Measurements from ENCODE around the gene MMEL1. TPM values are rescaled to one million over a fixed set of nuclear protein-coding genes. Genes with fewer than 3 reads are reported as not detected.

MMEL1 gene
- total RNA-seq, 2 donors from 2014 or later: not detected

DNA sequence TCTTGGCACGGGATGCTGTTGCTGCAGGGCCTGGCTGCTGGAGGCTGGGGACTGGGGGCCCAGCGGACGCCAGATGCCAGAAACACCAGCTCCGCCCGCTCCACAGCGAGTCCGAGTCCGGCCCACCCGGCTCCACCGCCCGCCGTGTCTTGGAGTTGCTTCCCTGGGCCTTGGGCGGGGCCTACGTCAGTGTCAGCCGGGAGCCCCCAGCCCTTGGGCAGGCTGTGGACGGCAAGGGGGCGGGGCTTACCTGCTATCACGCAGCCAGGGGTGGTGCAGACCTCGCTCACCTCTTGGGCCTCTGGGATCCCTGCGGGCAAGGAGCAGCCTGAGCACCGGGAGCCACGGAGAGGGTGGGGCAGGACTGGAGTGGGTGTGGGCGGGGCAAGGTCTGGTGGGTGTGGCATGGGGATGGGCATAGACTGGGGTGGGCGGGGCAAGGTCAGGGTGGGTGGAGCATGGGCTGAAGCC is 21.8 kb downstream of the MMEL1 start:
- 18 to 38% methylated on average over 5 to 24 of the region's 24 CpGs for WGBS, 2 donors
- DNase-seq (peak in 2 of 4 donors; percentile 24 to 32), ATAC-seq (peak; percentile 47)
- intact Hi-C loops (cut with DNase I): no loop called here
- Histone ChIP-seq H3K9me3 (no peaks in the 10 kb centered on the region), H3K27me3 (no peaks in the 10 kb centered on the region), H3K4me3 (no peak overlapping the region), H3K4me1 (no peaks in the 10 kb centered on the region), H3K27ac (no peak overlapping the region), H3K36me3 (replicated peaks in 1 of 2; ENCODE audit: insufficient read depth in 1 of 2, low read depth in 2 of 2) (no peaks in the 10 kb centered on the region)
- no peak for TF ChIP-seq CTCF (IDR thresholded peaks at IDR 0.05)
- no peak for TF ChIP-seq POLR2A (IDR thresholded peaks at IDR 0.05)

GRCh38 chr1:2610036-2610959 is 22.5 kb downstream of the MMEL1 start:
- Histone ChIP-seq H3K9me3 (no peaks in the 10 kb centered on the region), H3K36me3 (replicated peaks in 1 of 2; ENCODE audit: insufficient read depth in 1 of 2, low read depth in 2 of 2) (no peaks in the 10 kb centered on the region), H3K27me3 (no peaks in the 10 kb centered on the region), H3K4me1 (no peaks in the 10 kb centered on the region), H3K4me3 (no peak overlapping the region), H3K27ac (no peak overlapping the region)
- DNase-seq (peak in 1 of 4 donors; percentile 20), ATAC-seq (no peak)
- 64 to 70% methylated on average over 12 to 21 of the region's 21 CpGs for WGBS, 2 donors
- intact Hi-C loops (cut with DNase I): no loop called here
- TF ChIP-seq POLR2A (IDR thresholded peaks at IDR 0.05): no peak

DNA sequence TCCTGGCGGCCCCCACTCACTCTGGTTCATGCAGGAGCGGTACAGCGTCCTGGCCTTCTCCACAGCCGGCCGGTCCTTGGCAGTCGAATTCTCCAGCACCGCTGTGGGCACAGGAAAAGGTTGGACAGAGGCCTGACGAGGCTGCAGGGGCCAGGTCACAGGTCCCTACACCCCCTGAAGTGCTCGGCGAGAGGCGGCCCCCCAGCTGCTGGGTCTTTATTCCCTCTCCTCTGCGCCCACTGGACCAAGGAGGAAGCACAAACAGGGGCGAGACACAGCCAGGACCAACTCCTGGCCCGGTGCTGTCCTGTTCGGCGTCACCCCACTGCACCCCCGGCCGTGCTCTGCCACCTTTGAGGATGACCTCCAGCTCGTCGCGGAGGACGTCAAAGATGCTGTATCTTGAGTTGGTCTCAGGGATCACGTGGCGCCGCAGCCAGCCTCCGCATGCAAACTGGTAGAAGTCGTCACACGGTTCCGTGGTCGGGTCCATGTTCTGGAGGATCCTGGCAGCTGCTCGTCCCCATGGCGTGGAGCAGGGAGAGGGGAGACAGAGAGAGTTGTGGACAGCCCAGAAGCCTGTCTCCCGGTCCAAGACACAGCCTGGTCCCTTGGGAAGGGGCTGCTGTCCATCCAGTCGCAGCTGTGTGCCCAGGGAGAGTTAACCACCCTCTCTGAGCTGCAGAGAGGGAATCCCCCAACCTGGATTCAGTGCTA is 23.3 kb downstream of the MMEL1 start:
- H3K4me1 ChIP-seq: no peaks in the 10 kb centered on the region
- H3K9me3 ChIP-seq: no peaks in the 10 kb centered on the region
- no peaks in the 10 kb centered on the region for H3K36me3 ChIP-seq (replicated peaks in 1 of 2; ENCODE audit: insufficient read depth in 1 of 2, low read depth in 2 of 2)
- DNase-seq (peak in 1 of 4 donors; percentile 4), ATAC-seq (no peak)
- intact Hi-C loops (cut with DNase I): no loop called here
- no peaks in the 10 kb centered on the region for H3K27me3 ChIP-seq
- 66 to 78% methylated on average over 10 to 34 of the region's 34 CpGs for WGBS, 2 donors
- H3K27ac ChIP-seq: no peak overlapping the region
- H3K4me3 ChIP-seq: no peak overlapping the region
- TF ChIP-seq POLR2A (IDR thresholded peaks at IDR 0.05) (no peak), CTCF (IDR thresholded peaks at IDR 0.05) (no peak)

- intact Hi-C loops (cut with DNase I): no loop called here
- WGBS, 2 donors: 66 to 83% methylated on average over 4 to 12 of the region's 13 CpGs
- Histone ChIP-seq H3K36me3 (replicated peaks in 1 of 2; ENCODE audit: insufficient read depth in 1 of 2, low read depth in 2 of 2) (no peaks in the 10 kb centered on the region), H3K4me3 (no peak overlapping the region), H3K9me3 (no peaks in the 10 kb centered on the region), H3K4me1 (no peaks in the 10 kb centered on the region), H3K27ac (no peak overlapping the region), H3K27me3 (no peaks in the 10 kb centered on the region)
- ATAC-seq (no peak), DNase-seq (peak in 1 of 4 donors; percentile 17)
- TF ChIP-seq POLR2A (IDR thresholded peaks at IDR 0.05): no peak
- TF ChIP-seq CTCF (IDR thresholded peaks at IDR 0.05): no peak
Observed at GRCh38 chr1:2607641-2608091, 25.1 kb downstream of the MMEL1 start.

All from body of pancreas (tissue), 4 donors.